ENCODE results near the gene HOXD3. TPM values are rescaled to one million over a fixed set of nuclear protein-coding genes. Genes with fewer than 3 reads are reported as not detected.

Gene HOXD3
- polyA plus RNA-seq, 2 of the 4 experiments (the other 2 are of a cell fraction), result 0.18 to 0.27 TPM

GRCh38 chr2:176115883-176116813, 41.0 kb upstream of the HOXD3 start, which contains the start of gene HOXD10:
TSS of gene HOXD10 (plus strand) at chr2:176116778. CDS start at chr2:176116834, 56 bp downstream.
- WGBS (ENCODE audit: missing lambda C conversion rate), result 78% methylated on average over 57 of the region's 66 CpGs
- Histone ChIP-seq H3K4me3 (peak within 1 kb of the TSS; percentile 44), H3K9me3 (no peaks in the 10 kb centered on the region), H3K4me2 (peak within 1 kb of the TSS; percentile 67), H3K4me1 (peaks cover 3% of the 10 kb centered on the region; the same call in 1 of the 3 replicates), H3K27ac (peak within 1 kb of the TSS; percentile 66 to 83)
- ChIA-PET POLR2A (no interaction called here), CTCF (interaction anchor here (1.1 to 3.6 kb wide), 7 partner anchors 11 to 1049 kb away, joined by 3 to 22 read pairs (median 6); no protein-coding TSS in a partner anchor)
- TF ChIP-seq RARB (CRISPR knock-in tag; IDR thresholded peaks at IDR 0.05), result no peak
- TF ChIP-seq HES2 (IDR thresholded peaks at IDR 0.05), result no peak
- TF ChIP-seq RNF2 (IDR thresholded peaks at IDR 0.05; ENCODE audit: borderline replicate concordance, low read depth), result no peak
- peak; percentile 41; the same call in 1 of the 2 replicates for TF ChIP-seq POLR2A (IDR thresholded peaks at IDR 0.05; ENCODE audit: low read length)
- TF ChIP-seq RAD21 (conservative IDR thresholded peaks at IDR 0.05 in 1 of 2, IDR thresholded peaks at IDR 0.05 in 1 of 2), result peak in 1 of 2 experiments; percentile 35; a peak in 1 of 5 replicates
- no peak for TF ChIP-seq CBX2 (IDR thresholded peaks at IDR 0.05; ENCODE audit: borderline replicate concordance, low read depth)
- peak; percentile 91 for TF ChIP-seq USF2 (IDR thresholded peaks at IDR 0.05)
- peak; percentile 67; the same call in 1 of the 2 replicates for TF ChIP-seq MAX (IDR thresholded peaks at IDR 0.05)
- TF ChIP-seq CEBPB (IDR thresholded peaks at IDR 0.05), result no peak
- FAIRE-seq, result no peak
- DNase-seq (ENCODE audit: low read depth in 1 of 2, low spot score in 1 of 2), result peak; percentile 37 to 84
- ATAC-seq, result peak; percentile 87 to 93

- Histone ChIP-seq H3K4me1 (0 out of 3 replicates have a peak, but pooled peaks cover 3% of the 10 kb centered on the region), H3K4me2 (no peak overlapping the region), H3K4me3 (no peak overlapping the region), H3K9me3 (no peaks in the 10 kb centered on the region), H3K27ac (no peak overlapping the region)
- ATAC-seq (no peak), FAIRE-seq (no peak), DNase-seq (ENCODE audit: low read depth in 1 of 2, low spot score in 1 of 2) (no peak)
- WGBS (ENCODE audit: missing lambda C conversion rate), result 89% methylated on average over 39 of the region's 40 CpGs
- no peak for TF ChIP-seq NR3C1 (IDR thresholded peaks at IDR 0.05)
- no peak for TF ChIP-seq HOXB13 (CRISPR knock-in tag; IDR thresholded peaks at IDR 0.05; ENCODE audit: low read depth)
- TF ChIP-seq MAFK (IDR thresholded peaks at IDR 0.05; ENCODE audit: partially characterized antibody), result no peak
- TF ChIP-seq EP300 (IDR thresholded peaks at IDR 0.05), result no peak
- no peak for TF ChIP-seq FOXS1 (CRISPR knock-in tag; IDR thresholded peaks at IDR 0.05)
- no peak for TF ChIP-seq E2F6 (IDR thresholded peaks at IDR 0.05; ENCODE audit: borderline replicate concordance, low read depth)
- no peak for TF ChIP-seq MYC (IDR thresholded peaks at IDR 0.05; ENCODE audit: borderline replicate concordance, low read length)
- TF ChIP-seq CEBPB (IDR thresholded peaks at IDR 0.05), result no peak
- TF ChIP-seq SREBF2 (IDR thresholded peaks at IDR 0.05), result no peak
- TF ChIP-seq HES2 (IDR thresholded peaks at IDR 0.05), result no peak
- no peak for TF ChIP-seq RAD21 (conservative IDR thresholded peaks at IDR 0.05 in 1 of 2, IDR thresholded peaks at IDR 0.05 in 1 of 2)
- CTCF ChIA-PET, result interaction anchor here (0.8 to 3.6 kb wide), 6 partner anchors 9 to 1045 kb away, joined by 3 to 22 read pairs (median 4); no protein-coding TSS in a partner anchor
- POLR2A ChIA-PET, result interaction anchor here (0.5 kb wide), 1 partner anchor 945 kb away, joined by 3 read pairs; no protein-coding TSS in a partner anchor
These were observed 39.8 kb upstream of the HOXD3 start for GRCh38 chr2:176117162-176117822.

Measured in A549 (cell line).